Forelimb muscle (tissue), 1 donor: Measurements from ENCODE around the gene TMPRSS11B. TPM values are rescaled to one million over a fixed set of nuclear protein-coding genes. Genes with fewer than 3 reads are reported as not detected.
"Not testable (repeated sequence)": the region's sequence is repeated elsewhere in the genome, so short reads cannot be mapped to it uniquely, and the experiment has no call there.

ENCODE experiments used
- DNase-seq: peaks from one replicate; pipeline ENCODE4 v3.0.0-alpha.2; 2013; ENCODE audit warnings: low read depth
- polyA plus RNA-seq: library from polyadenylated mRNA; unstranded; fragments of 120-200 nt; gene quantifications from one replicate; pipeline ENCODE4 v1.2.1, GENCODE V29; 2013; ENCODE audit not compliant: insufficient read length

The TMPRSS11B gene
- polyA plus RNA-seq, 1 donor, result not detected

GRCh38 chr4:68228568-68228967 lies 16.9 kb downstream of the TMPRSS11B start:
- no peak for DNase-seq

GRCh38 chr4:68218044-68218443 lies 27.4 kb downstream of the TMPRSS11B start:
- DNase-seq, result no peak

DNA sequence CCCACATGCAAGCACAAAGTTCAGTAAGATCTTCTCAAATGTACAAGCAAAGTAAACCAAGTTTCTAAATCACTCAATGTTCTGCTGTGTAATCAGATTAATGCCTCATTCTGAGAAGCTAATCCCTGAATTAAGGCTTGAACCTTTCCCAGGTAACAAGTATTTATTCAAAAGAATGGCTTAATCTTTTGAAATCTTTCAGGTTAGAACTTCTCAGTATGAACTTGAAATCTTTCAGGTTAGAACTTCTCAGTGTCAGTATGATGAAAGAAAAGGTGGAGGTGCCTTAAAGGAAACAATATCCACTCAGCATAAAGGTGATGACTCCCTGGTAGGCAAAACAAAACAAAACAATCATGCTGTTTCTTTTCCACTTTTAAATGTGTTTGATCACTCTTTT lies 29.0 kb downstream of the TMPRSS11B start:
- no peak for DNase-seq

GRCh38 chr4:68209003-68209402 lies 36.5 kb downstream of the TMPRSS11B start:
- no peak for DNase-seq

GRCh38 chr4:68194305-68194704 lies 51.2 kb downstream of the TMPRSS11B start:
- DNase-seq, result not testable (repeated sequence)

DNA sequence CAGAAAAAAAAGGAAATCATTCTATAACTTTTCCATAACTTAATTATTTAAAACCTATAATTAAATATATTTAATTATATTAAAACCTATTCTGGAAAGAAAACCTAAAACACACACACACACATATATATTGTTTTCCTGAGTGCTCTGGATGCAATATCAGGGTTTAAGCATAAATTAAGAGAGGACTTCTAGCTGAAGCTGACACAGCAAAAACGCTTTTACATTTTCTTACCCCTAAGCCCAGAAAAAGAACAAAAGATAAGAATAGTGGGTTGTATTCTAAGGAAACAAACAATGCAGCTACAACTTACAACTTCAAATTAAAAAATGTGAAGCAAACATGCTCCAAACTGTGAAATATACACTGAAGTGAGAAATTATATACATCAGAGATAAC lies 52.3 kb downstream of the TMPRSS11B start:
- DNase-seq, result no peak

GRCh38 chr4:68187145-68187544 lies 58.3 kb downstream of the TMPRSS11B start:
- no peak for DNase-seq

DNA sequence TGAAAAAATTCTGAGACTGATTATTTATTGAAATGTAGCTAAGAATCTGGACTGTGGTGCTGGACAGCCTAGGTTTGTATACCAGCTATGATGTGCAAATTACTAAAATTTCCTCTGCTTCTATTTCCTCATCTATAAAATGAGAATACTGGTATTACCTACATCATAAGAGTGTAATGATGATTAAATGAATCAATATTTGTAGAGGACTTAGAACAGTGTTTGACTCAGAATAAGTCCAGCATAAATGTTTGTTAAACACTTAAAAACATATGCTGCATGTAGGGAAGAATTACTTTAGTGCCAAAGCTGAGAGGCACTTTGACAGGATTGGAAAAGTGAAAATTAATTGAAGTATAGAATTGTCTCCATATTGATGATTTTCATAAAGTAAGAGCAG lies 60.6 kb downstream of the TMPRSS11B start:
- no peak for DNase-seq

DNA sequence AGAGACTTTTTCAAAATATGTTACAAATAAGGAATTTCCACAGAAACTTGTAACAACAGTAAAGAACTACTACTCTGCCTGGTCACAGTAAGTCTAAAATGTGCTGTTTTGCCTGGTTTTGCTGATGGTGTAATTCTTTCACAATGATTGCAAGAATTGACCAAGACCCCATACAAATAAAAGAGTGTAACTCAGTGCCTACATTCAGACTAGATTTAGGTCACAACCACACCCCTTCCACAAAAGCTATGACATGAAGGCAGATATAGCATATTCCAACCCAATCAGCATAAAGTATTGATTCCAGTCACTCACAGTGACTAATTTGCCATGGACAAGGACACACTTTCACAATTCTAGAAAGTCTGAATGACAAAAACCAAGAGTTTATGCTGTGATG lies 62.1 kb downstream of the TMPRSS11B start:
- no peak for DNase-seq

GRCh38 chr4:68182382-68182820 lies 63.1 kb downstream of the TMPRSS11B start:
- no peak for DNase-seq

- no peak for DNase-seq
These were observed 64.5 kb downstream of the TMPRSS11B start for GRCh38 chr4:68180849-68181526.

- no peak for DNase-seq
These were observed 68.6 kb downstream of the TMPRSS11B start for GRCh38 chr4:68176904-68177303.

Other genes with a start within 250 kb of the TMPRSS11B start
- 0.06 TPM for gene TMPRSS11F, start 115.8 kb downstream of the TMPRSS11B start, polyA plus RNA-seq
- 82.9 TPM for gene YTHDC1, start 104.4 kb upstream of the TMPRSS11B start, polyA plus RNA-seq
- not detected for gene TMPRSS11E, start 201.8 kb upstream of the TMPRSS11B start, polyA plus RNA-seq